H1 (cell line): ENCODE data around the gene TCFL5. TPM values are rescaled to one million over a fixed set of nuclear protein-coding genes. Genes with fewer than 3 reads are reported as not detected.

Experiments
- CTCF ChIP-seq, 3 experiments: IDR thresholded peaks; 1 replicate in 2 of 3; 2 replicates in 1 of 3; pipeline versions ENCODE4 v1.5.1 to v1.6.1; 2011; ENCODE audit warnings: low read length in 3 of 3, mild to moderate bottlenecking in 3 of 3, inconsistent platforms in 2 of 3, low read depth in 1 of 3, moderate library complexity in 1 of 3; ENCODE audit not compliant: insufficient read depth in 1 of 3; ENCODE audit errors: control extremely low read depth in 1 of 3
- SIX5 ChIP-seq: IDR thresholded peaks from 2 replicates; pipeline ENCODE4 v1.6.1; 2011; ENCODE audit warnings: mild to moderate bottlenecking, low read depth, low read length
- TEAD4 ChIP-seq: IDR thresholded peaks from 2 replicates; pipeline ENCODE4 v1.6.1; 2012; ENCODE audit warnings: low read depth, low read length, inconsistent platforms, mixed read lengths
- polyA plus RNA-seq, 7 experiments: library from polyadenylated mRNA; depleted of rRNA in 3 of 7; stranded (reverse) in 5 of 7; unstranded in 2 of 7; fragments of >200 nt in 5 of 7; fragments of 200-250 nt in 2 of 7; gene quantifications; 1 replicate in 5 of 7; 2 replicates in 1 of 7; 4 replicates in 1 of 7; pipeline versions ENCODE4 v1.2.1 to v1.2.3, GENCODE V29; 2011 to 2013; ENCODE audit warnings: missing spikeins in 2 of 7, mixed read lengths in 2 of 7
- total RNA-seq: library from RNA; stranded (reverse); fragmentation: NEBNext Ultra II Directional; extraction: Animal tissue kit (Norgen Biotek cat#: 25700); gene quantifications from 2 replicates; pipeline ENCODE4 v1.2.1, GENCODE V29; 2021

The TCFL5 gene
- total and polyA plus RNA-seq, 2 of the 8 experiments (the other 6 are each of a cell fraction or from before 2014, with no cell fraction given): 6.2 to 15.0 TPM

DNA sequence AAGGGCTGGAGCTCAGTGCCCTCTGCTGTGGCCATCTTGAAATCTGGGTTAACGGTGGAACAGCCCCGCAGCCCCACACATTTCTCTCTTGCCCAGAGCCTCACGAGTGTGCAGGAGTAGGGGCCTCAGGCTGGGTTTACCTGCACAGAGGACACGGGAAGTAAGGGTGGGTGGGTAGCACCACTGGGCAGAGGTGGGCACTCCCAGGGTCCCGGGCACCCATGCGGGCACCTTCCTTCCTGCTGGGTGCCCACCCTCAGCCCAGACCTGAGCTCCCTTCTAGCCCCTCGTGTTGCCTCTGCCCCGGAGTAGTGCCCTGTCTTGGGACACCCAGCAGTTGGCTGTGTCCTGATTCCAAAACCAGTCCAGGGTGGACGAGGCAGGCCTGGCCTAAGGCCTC is 33.6 kb downstream of the TCFL5 start (continued):
- no peak for TF ChIP-seq SIX5
- no peak for TF ChIP-seq CTCF (IDR thresholded peaks at IDR 0.05; ENCODE audit: control extremely low read depth in 1 of 3, insufficient read depth in 1 of 3, low read depth in 1 of 3, low read length in 3 of 3)
- TF ChIP-seq TEAD4: no peak
- TF ChIP-seq, all 59 proteins: peak for 0
